Choroid plexus epithelial cell (primary cell): ENCODE measurements around the gene RSPH1.

Source experiments
- DNase-seq: peaks from one replicate; pipeline ENCODE4 v3.0.0-alpha.2; 2010; ENCODE audit warnings: low read depth
- H3K4me3 ChIP-seq: 2 replicates; pipeline ENCODE4 v1.5.1; 2011; ENCODE audit warnings: low read depth, mild to moderate bottlenecking, control low read depth, low read length, moderate library complexity
- TF ChIP-seq, protein P1 (sequence below): conservative IDR thresholded peaks from 2 replicates; pipeline ENCODE4 v1.5.1; 2011; ENCODE audit warnings: low read depth, mild to moderate bottlenecking, control low read depth, inconsistent platforms, low read length, moderate library complexity

RSPH1 gene

GRCh38 chr21:42522271-42522670 is 26.2 kb upstream of the RSPH1 start:
- H3K4me3 ChIP-seq, result no peak overlapping the region
- DNase-seq, result no peak
- TF ChIP-seq, protein P1, sequence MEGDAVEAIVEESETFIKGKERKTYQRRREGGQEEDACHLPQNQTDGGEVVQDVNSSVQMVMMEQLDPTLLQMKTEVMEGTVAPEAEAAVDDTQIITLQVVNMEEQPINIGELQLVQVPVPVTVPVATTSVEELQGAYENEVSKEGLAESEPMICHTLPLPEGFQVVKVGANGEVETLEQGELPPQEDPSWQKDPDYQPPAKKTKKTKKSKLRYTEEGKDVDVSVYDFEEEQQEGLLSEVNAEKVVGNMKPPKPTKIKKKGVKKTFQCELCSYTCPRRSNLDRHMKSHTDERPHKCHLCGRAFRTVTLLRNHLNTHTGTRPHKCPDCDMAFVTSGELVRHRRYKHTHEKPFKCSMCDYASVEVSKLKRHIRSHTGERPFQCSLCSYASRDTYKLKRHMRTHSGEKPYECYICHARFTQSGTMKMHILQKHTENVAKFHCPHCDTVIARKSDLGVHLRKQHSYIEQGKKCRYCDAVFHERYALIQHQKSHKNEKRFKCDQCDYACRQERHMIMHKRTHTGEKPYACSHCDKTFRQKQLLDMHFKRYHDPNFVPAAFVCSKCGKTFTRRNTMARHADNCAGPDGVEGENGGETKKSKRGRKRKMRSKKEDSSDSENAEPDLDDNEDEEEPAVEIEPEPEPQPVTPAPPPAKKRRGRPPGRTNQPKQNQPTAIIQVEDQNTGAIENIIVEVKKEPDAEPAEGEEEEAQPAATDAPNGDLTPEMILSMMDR, result no peak

DNA sequence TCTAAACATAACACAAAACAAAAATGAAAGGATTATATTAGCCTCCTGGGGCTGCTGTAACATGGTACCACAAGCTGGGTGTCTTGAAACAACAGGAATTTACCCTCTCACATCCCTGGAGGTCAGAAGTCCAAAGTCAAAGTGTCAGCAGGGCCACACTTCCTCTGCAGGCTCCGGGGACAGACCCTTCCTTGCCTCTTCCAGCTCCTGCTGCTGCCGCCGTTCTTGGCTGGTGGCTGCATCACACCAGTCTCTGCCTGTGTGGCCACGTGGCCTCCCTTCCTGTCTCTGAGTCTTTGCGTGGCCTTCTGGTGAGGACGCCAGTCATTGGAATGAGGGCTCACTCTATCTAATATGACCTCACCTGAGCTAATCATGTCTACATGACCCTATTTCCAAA is 25.8 kb upstream of the RSPH1 start:
- TF ChIP-seq, protein P1, result no peak
- no peak for DNase-seq

DNA sequence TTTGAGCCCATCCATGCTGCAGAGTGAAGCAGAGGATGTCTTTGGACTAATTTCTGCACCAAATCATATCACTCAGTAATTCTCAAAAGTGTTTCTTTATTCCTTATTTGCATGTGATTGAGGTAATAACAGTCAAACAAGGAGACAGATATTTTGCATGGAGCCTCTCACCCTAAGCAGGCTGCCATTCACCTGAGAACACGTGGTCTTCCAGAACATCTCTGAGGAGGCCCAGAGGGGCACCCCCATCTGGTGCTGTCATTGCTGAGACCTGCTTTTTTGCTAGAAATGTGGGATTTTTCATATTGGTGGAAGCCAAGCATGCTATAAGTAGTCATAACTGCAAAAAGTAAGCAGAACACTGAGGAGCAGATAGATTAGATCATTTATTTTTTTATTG is 25.4 kb upstream of the RSPH1 start:
- H3K4me3 ChIP-seq, result no peak overlapping the region
- TF ChIP-seq, protein P1, result no peak
- no peak for DNase-seq

More for the DNA sequence above, 25.8 kb upstream of the RSPH1 start:
- no peak overlapping the region for H3K4me3 ChIP-seq

DNA sequence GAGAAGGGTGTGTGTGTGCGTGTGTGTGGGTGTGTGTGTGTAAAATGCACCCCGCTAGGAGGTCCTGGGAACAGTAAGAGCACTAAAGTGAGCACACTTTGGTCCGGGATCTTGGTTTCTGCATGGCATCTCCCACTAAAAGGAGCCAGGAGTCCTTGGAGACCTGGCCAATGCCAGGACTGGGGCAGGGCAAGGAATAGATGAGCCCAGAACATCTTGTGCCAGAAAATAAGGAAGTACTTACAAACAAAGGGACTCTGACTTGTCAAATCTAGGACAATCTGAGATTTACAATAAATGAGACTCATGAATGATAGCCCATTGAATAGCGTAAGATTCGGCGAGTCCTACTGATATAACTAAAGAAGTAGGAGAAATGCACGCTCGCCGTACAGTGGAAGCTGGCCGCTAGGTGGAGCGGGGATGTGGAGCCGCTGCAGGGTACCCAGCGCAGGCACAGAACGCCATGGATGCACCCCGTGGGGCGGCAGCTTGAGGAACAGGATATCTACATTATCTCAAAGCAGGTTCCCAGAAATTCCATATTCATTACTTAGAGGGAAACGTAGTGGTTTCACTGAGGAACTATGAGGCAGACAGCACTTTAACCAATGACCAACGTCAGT is 24.7 kb upstream of the RSPH1 start:
- peak; percentile 37 for DNase-seq
- no peak overlapping the region for H3K4me3 ChIP-seq
- TF ChIP-seq, protein P1, result peak; percentile 64

- peak; percentile 56 for DNase-seq
- H3K4me3 ChIP-seq, result no peak overlapping the region
- TF ChIP-seq, protein P1, result peak; percentile 17
Measured at GRCh38 chr21:42518626-42519025, 22.6 kb upstream of the RSPH1 start.

DNA sequence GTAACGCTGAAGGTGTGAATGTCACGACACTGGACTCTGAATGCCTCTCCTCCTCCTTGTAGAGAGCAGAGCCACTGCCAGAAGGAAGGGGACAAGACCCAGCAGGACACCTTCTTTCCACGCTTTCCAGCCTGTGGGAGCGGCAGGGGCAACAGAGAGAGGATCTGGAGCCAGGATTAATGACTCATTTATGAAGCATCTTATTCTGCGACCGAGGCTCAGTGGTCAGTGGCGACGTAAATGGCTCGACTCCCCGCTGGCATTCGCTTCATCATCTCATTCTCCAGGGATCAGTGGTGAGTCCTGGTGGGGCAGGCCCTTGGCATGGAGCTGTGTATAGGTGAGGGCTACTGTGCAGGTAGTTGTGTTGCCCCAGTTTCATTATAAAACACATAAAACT is 22.2 kb upstream of the RSPH1 start:
- no peak overlapping the region for H3K4me3 ChIP-seq
- DNase-seq, result peak; percentile 88
- TF ChIP-seq, protein P1, result no peak

GRCh38 chr21:42515708-42516502 is 19.9 kb upstream of the RSPH1 start:
- no peak overlapping the region for H3K4me3 ChIP-seq
- TF ChIP-seq, protein P1, result no peak
- no peak for DNase-seq
